HG02970 (cell line): ENCODE measurements around the gene AREG.
"Not testable (repeated sequence)": the region's sequence is repeated elsewhere in the genome, so short reads cannot be mapped to it uniquely, and the experiment has no call there.

Experiments used
- ATAC-seq: cut with Tn5 transposase; IDR thresholded peaks from one replicate; pipeline ENCODE4 v1.9.1; 2021; ENCODE audit warnings: mild to moderate bottlenecking, moderate library complexity, moderate number of reproducible peaks; ENCODE audit not compliant: unreplicated experiment, low FRiP score

AREG gene

GRCh38 chr4:74444891-74445642, at the start of gene AREG:
Gene AREG (plus strand): TSS chr4:74445136. CDS start chr4:74445346, 210 bp downstream.
- peak; percentile 88 for ATAC-seq

- no peak for ATAC-seq
Measured at GRCh38 chr4:74395633-74396032, 49.3 kb upstream of the AREG start.

GRCh38 chr4:74397748-74398426, 47.0 kb upstream of the AREG start:
- no peak for ATAC-seq

- ATAC-seq = not testable (repeated sequence)
Measured at GRCh38 chr4:74398894-74399589, 45.9 kb upstream of the AREG start.

- ATAC-seq = no peak
Measured at GRCh38 chr4:74400395-74400794, 44.5 kb upstream of the AREG start.

- ATAC-seq = peak; percentile 98
Measured at GRCh38 chr4:74402692-74403456, 42.1 kb upstream of the AREG start.

- ATAC-seq = no peak
Measured at GRCh38 chr4:74407891-74408290, 37.0 kb upstream of the AREG start.

GRCh38 chr4:74408639-74409038, 36.3 kb upstream of the AREG start:
- ATAC-seq = no peak

- ATAC-seq = no peak
Measured at GRCh38 chr4:74410272-74410671, 34.7 kb upstream of the AREG start.

- no peak for ATAC-seq
Measured at GRCh38 chr4:74412225-74412624, 32.7 kb upstream of the AREG start.

- no peak for ATAC-seq
Measured at GRCh38 chr4:74413265-74413664, 31.7 kb upstream of the AREG start.

- no peak for ATAC-seq
Measured at GRCh38 chr4:74414149-74414809, 30.7 kb upstream of the AREG start.

GRCh38 chr4:74415602-74416300, 29.2 kb upstream of the AREG start:
- no peak for ATAC-seq

GRCh38 chr4:74418063-74418670, 26.8 kb upstream of the AREG start:
- ATAC-seq = no peak

- no peak for ATAC-seq
Measured at GRCh38 chr4:74420863-74421262, 24.1 kb upstream of the AREG start.

- ATAC-seq = no peak
Measured at GRCh38 chr4:74423104-74423503, 21.8 kb upstream of the AREG start.

- no peak for ATAC-seq
Measured at GRCh38 chr4:74424111-74424510, 20.8 kb upstream of the AREG start.

GRCh38 chr4:74426101-74426500, 18.8 kb upstream of the AREG start:
- no peak for ATAC-seq

- no peak for ATAC-seq
Measured at GRCh38 chr4:74428276-74428675, 16.7 kb upstream of the AREG start.
